GM18507 (cell line): ENCODE measurements around the gene PLEKHA1.

Source experiments
- DNase-seq: peaks from one replicate; pipeline ENCODE4 v3.0.0; 2011; ENCODE audit warnings: low read depth; ENCODE audit not compliant: insufficient read length; ENCODE audit errors: extremely low spot score
- FAIRE-seq: peaks from 2 replicates; lab custom pipeline; 2011; peaks lifted over from hg19 to GRCh38; lab: Jason Lieb, UNC

The PLEKHA1 gene

GRCh38 chr10:122374237-122374858 is at the start of gene PLEKHA1:
TSS of gene PLEKHA1 (plus strand) at chr10:122374708. CDS start at chr10:122393201, 18,493 bp downstream.
- FAIRE-seq (peak; percentile 81), DNase-seq (peak; percentile 77)

GRCh38 chr10:122325235-122325634 is 49.3 kb upstream of the PLEKHA1 start:
- FAIRE-seq (no peak), DNase-seq (no peak)

- FAIRE-seq (peak; percentile 39), DNase-seq (no peak)
These were observed 48.1 kb upstream of the PLEKHA1 start for GRCh38 chr10:122326385-122326784.

- no peak for FAIRE-seq
- DNase-seq = no peak
These were observed 47.7 kb upstream of the PLEKHA1 start for GRCh38 chr10:122326806-122327205.

- FAIRE-seq (no peak), DNase-seq (no peak)
These were observed 47.0 kb upstream of the PLEKHA1 start for GRCh38 chr10:122327237-122328206.

- FAIRE-seq = no peak
- DNase-seq = no peak
These were observed 45.8 kb upstream of the PLEKHA1 start for GRCh38 chr10:122328676-122329075.

GRCh38 chr10:122329416-122329815 is 45.1 kb upstream of the PLEKHA1 start:
- FAIRE-seq (no peak), DNase-seq (no peak)

- FAIRE-seq (no peak), DNase-seq (no peak)
These were observed 43.4 kb upstream of the PLEKHA1 start for GRCh38 chr10:122331100-122331499.

GRCh38 chr10:122331615-122332446 is 42.7 kb upstream of the PLEKHA1 start:
- FAIRE-seq = no peak
- DNase-seq = no peak

GRCh38 chr10:122333037-122333436 is 41.5 kb upstream of the PLEKHA1 start:
- DNase-seq (no peak), FAIRE-seq (no peak)

GRCh38 chr10:122336332-122336731 is 38.2 kb upstream of the PLEKHA1 start:
- no peak for DNase-seq
- no peak for FAIRE-seq

GRCh38 chr10:122336961-122337360 is 37.5 kb upstream of the PLEKHA1 start:
- FAIRE-seq = no peak
- no peak for DNase-seq

GRCh38 chr10:122338609-122339441 is 35.7 kb upstream of the PLEKHA1 start:
- no peak for FAIRE-seq

GRCh38 chr10:122341141-122341810 is 33.2 kb upstream of the PLEKHA1 start:
- DNase-seq (no peak), FAIRE-seq (no peak)

More at GRCh38 chr10:122338609-122339441, 35.7 kb upstream of the PLEKHA1 start:
- DNase-seq = no peak

- DNase-seq = peak; percentile 18
- peak; percentile 58 for FAIRE-seq
These were observed 32.0 kb upstream of the PLEKHA1 start for GRCh38 chr10:122342293-122343134.

GRCh38 chr10:122343135-122343800 is 31.2 kb upstream of the PLEKHA1 start:
- DNase-seq (no peak), FAIRE-seq (no peak)

GRCh38 chr10:122343936-122344335 is 30.6 kb upstream of the PLEKHA1 start:
- DNase-seq (no peak), FAIRE-seq (no peak)
